ENCODE measurements around the gene CRACDL.

DNA sequence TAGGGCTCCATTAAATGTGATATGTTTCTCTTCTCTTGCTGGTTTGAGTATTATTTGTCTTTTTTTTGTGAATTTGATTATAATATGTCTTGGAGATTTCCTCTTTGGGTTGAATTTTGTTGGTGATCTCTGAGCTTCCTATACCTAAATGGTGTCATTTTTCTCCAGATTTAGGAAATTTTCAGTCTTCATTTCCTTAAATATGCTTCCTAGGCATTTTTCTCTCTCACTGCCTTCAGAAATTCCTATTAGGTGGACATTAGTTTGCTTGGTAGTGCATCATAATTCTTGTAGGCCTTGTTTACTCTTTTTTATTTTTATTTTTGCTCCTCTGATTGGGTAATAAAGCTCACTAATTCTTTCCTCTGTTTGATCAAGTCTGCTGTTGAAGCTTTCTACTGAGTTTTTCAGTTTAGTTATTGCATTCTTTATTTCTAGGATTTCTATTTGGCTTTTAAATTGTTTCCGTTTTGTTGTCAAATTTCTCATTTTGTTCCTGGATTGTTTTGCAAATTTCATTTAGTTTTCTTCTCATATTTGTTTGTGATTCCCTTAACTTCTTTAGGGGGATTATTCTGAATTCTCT lies 36.6 kb upstream of the CRACDL start:
- TF ChIP-seq CTCF (IDR thresholded peaks at IDR 0.05; ENCODE audit: low read depth, low read length, poor library complexity, severe bottlenecking), result no peak
- no peak for TF ChIP-seq EZH2phosphoT487 (IDR thresholded peaks at IDR 0.05; ENCODE audit: borderline replicate concordance, low read length)

Data from DOHH2 (cell line).